Neural crest cell (in vitro differentiated cells): Measurements from ENCODE around the gene DNAJC11. TPM values are rescaled to one million over a fixed set of nuclear protein-coding genes. Genes with fewer than 3 reads are reported as not detected.

Experiments
- DNase-seq: peaks from one replicate; pipeline ENCODE4 v3.0.0; 2021; ENCODE audit warnings: low read depth, mixed read lengths, low spot score
- H3K27ac Mint-ChIP-seq: one replicate; pipeline ENCODE4 v1.8.0; 2021; ENCODE audit warnings: mild to moderate bottlenecking, mixed read lengths; ENCODE audit not compliant: unreplicated experiment
- H3K27me3 Mint-ChIP-seq: 2 replicates; pipeline ENCODE4 v1.8.0; 2021; ENCODE audit warnings: low read depth, mild to moderate bottlenecking, mixed read lengths
- H3K36me3 Mint-ChIP-seq: 2 replicates; pipeline ENCODE4 v1.8.0; 2021; ENCODE audit warnings: low read depth, mild to moderate bottlenecking, mixed read lengths
- H3K4me1 Mint-ChIP-seq: 2 replicates; pipeline ENCODE4 v1.8.0; 2021; ENCODE audit warnings: mixed read lengths
- H3K4me3 Mint-ChIP-seq: one replicate; pipeline ENCODE4 v1.8.0; 2021; ENCODE audit warnings: mild to moderate bottlenecking, mixed read lengths
- H3K9me3 Mint-ChIP-seq: 2 replicates; pipeline ENCODE4 v1.8.0; 2021; ENCODE audit warnings: mixed read lengths
- total RNA-seq: library from RNA; stranded (reverse); gene quantifications from 2 replicates; pipeline ENCODE4 v1.2.1, GENCODE V29; 2021
- TF ChIP-seq, protein P1 (sequence below): fragments of 200-600 bp; sonication (generic); conservative IDR thresholded peaks from 2 replicates; pipeline ENCODE4 v1.5.0; 2021; ENCODE audit warnings: antibody characterized with exemption, mild to moderate bottlenecking

The DNAJC11 gene
- total RNA-seq, 1 donor from 2014 or later = 86.6 TPM

GRCh38 chr1:6738987-6739676 is 37.5 kb upstream of the DNAJC11 start:
- no peak overlapping the region for H3K4me3 Mint-ChIP-seq
- peaks cover 16% of the 10 kb centered on the region for H3K4me1 Mint-ChIP-seq
- TF ChIP-seq, protein P1, sequence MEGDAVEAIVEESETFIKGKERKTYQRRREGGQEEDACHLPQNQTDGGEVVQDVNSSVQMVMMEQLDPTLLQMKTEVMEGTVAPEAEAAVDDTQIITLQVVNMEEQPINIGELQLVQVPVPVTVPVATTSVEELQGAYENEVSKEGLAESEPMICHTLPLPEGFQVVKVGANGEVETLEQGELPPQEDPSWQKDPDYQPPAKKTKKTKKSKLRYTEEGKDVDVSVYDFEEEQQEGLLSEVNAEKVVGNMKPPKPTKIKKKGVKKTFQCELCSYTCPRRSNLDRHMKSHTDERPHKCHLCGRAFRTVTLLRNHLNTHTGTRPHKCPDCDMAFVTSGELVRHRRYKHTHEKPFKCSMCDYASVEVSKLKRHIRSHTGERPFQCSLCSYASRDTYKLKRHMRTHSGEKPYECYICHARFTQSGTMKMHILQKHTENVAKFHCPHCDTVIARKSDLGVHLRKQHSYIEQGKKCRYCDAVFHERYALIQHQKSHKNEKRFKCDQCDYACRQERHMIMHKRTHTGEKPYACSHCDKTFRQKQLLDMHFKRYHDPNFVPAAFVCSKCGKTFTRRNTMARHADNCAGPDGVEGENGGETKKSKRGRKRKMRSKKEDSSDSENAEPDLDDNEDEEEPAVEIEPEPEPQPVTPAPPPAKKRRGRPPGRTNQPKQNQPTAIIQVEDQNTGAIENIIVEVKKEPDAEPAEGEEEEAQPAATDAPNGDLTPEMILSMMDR = no peak
- H3K27me3 Mint-ChIP-seq = peaks cover 5% of the 10 kb centered on the region
- no peak for DNase-seq
- H3K36me3 Mint-ChIP-seq = no peaks in the 10 kb centered on the region
- H3K27ac Mint-ChIP-seq = no peak overlapping the region
- peaks cover 7% of the 10 kb centered on the region for H3K9me3 Mint-ChIP-seq

- Mint-ChIP-seq H3K27ac (no peak overlapping the region), H3K4me3 (no peak overlapping the region), H3K4me1 (peaks cover 16% of the 10 kb centered on the region), H3K36me3 (no peaks in the 10 kb centered on the region), H3K27me3 (peaks cover 6% of the 10 kb centered on the region), H3K9me3 (no peaks in the 10 kb centered on the region)
- TF ChIP-seq, protein P1 = no peak
- no peak for DNase-seq
Observed at GRCh38 chr1:6732942-6733341, 31.3 kb upstream of the DNAJC11 start.

DNA sequence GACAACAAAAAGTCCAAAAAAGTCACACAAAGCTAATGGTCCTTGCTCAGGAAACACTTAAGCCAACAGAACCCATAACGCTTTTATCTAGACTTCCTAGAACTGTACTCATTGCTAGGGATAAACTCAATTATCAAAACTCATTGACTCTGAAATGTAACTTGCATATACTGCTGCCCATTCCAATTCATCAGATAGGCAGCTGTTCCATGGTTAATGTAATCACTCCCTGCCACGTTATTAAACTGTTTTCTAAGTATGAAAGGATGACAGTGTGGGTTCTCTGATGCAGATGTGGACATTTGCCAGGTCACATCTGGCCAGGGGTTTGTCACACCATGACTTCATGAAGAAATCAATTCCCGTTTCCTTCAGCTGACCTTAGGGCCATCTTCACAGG is 30.3 kb upstream of the DNAJC11 start:
- TF ChIP-seq, protein P1 = no peak
- no peaks in the 10 kb centered on the region for H3K9me3 Mint-ChIP-seq
- H3K27me3 Mint-ChIP-seq = peaks cover 6% of the 10 kb centered on the region
- peaks cover 21% of the 10 kb centered on the region for H3K4me1 Mint-ChIP-seq
- no peaks in the 10 kb centered on the region for H3K36me3 Mint-ChIP-seq
- H3K27ac Mint-ChIP-seq = no peak overlapping the region
- H3K4me3 Mint-ChIP-seq = no peak overlapping the region
- DNase-seq = no peak

- DNase-seq = no peak
- Mint-ChIP-seq H3K9me3 (no peaks in the 10 kb centered on the region), H3K4me1 (peaks cover 18% of the 10 kb centered on the region), H3K27me3 (peaks cover 6% of the 10 kb centered on the region), H3K27ac (no peak overlapping the region), H3K4me3 (no peak overlapping the region), H3K36me3 (no peaks in the 10 kb centered on the region)
- TF ChIP-seq, protein P1 = no peak
Observed at GRCh38 chr1:6730880-6731279, 29.3 kb upstream of the DNAJC11 start.

DNA sequence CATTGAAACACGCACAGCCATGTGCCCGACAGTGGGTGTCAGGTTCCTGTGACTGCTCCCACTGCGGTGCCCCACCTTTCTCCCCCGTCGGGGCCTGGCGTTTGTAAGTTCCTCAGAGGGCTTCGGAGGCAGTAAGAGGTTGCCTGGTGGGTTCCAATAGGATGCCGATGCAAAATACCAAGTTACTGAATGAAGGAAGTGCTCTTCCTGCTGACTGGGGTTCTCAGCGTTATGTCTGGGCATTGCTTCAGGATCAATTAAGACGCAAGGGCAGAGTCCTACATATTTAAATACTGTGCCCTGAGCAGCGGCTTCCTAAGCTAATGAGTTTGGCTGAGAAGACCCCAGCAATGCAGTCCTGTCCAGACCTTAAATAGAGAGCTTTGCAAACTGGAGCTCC is 28.9 kb upstream of the DNAJC11 start:
- Mint-ChIP-seq H3K27ac (no peak overlapping the region), H3K36me3 (no peaks in the 10 kb centered on the region), H3K9me3 (no peaks in the 10 kb centered on the region), H3K4me1 (peaks cover 15% of the 10 kb centered on the region), H3K27me3 (peaks cover 6% of the 10 kb centered on the region), H3K4me3 (no peak overlapping the region)
- TF ChIP-seq, protein P1 = no peak
- no peak for DNase-seq
